CD4-positive, alpha-beta T cell (primary cell): Measurements from ENCODE around the gene FLT1. TPM values are rescaled to one million over a fixed set of nuclear protein-coding genes. Genes with fewer than 3 reads are reported as not detected.

ENCODE experiments used
- ATAC-seq: fragments of 200-7000 bp; cut with Tn5 transposase; one replicate; pipeline ENCODE4 v1.10.0; 2022; ENCODE audit warnings: mild to moderate bottlenecking; ENCODE audit not compliant: poor library complexity
- CTCF ChIA-PET: fragments of 350-600 bp; sonication (Branson Sonifier 250); formaldehyde crosslinking; loops from one replicate; lab custom pipeline; 2021; ENCODE audit warnings: antibody characterized with exemption, inconsistent platforms; lab: Charles Lee
- POLR2A ChIA-PET: fragments of 350-600 bp; sonication (Branson Sonifier 250); formaldehyde crosslinking; loops from one replicate; lab custom pipeline; 2021; ENCODE audit warnings: antibody characterized with exemption, inconsistent platforms; lab: Charles Lee
- DNase-seq, 14 experiments: peaks; one replicate each; pipeline ENCODE4 v3.0.0-alpha.2; 2013 to 2020; ENCODE audit warnings: mixed read lengths in 2 of 14
- H3K27ac ChIP-seq, 2 donors: one replicate each; pipeline versions ENCODE4 v1.5.1 to v1.7.0; 2013; ENCODE audit warnings: low read length in 2 of 2, low read depth in 1 of 2, mild to moderate bottlenecking in 1 of 2
- H3K27me3 ChIP-seq, 2 experiments: 1 replicate in 1 of 2; 2 replicates in 1 of 2; pipeline versions ENCODE4 v1.6.1 to v1.7.0; 2013; ENCODE audit warnings: low read length in 2 of 2, control low read depth in 1 of 2, mild to moderate bottlenecking in 1 of 2, moderate library complexity in 1 of 2; ENCODE audit not compliant: insufficient read depth in 2 of 2, control insufficient read depth in 1 of 2
- H3K36me3 ChIP-seq: one replicate; pipeline ENCODE4 v1.6.1; 2013; ENCODE audit warnings: low read length, control low read depth; ENCODE audit not compliant: insufficient read depth
- H3K4me1 ChIP-seq: one replicate; pipeline ENCODE4 v1.6.1; 2013; ENCODE audit warnings: low read length, control low read depth; ENCODE audit not compliant: insufficient read depth
- H3K4me3 ChIP-seq: one replicate; pipeline ENCODE4 v1.5.1; 2013; ENCODE audit warnings: mild to moderate bottlenecking, low read length, moderate library complexity
- H3K9me3 ChIP-seq, 2 experiments: 1 replicate in 1 of 2; 2 replicates in 1 of 2; pipeline versions ENCODE4 v1.6.1 to v1.7.0; 2013; ENCODE audit warnings: low read length in 2 of 2, mild to moderate bottlenecking in 2 of 2, control low read depth in 1 of 2, moderate library complexity in 1 of 2; ENCODE audit not compliant: control insufficient read depth in 1 of 2, insufficient read depth in 1 of 2
- H3K27ac Mint-ChIP-seq: one replicate; pipeline ENCODE4 v1.8.0; 2020; ENCODE audit warnings: mixed read lengths
- H3K27me3 Mint-ChIP-seq: one replicate; pipeline ENCODE4 v1.8.0; 2021; ENCODE audit warnings: mixed read lengths
- H3K36me3 Mint-ChIP-seq: one replicate; pipeline ENCODE4 v1.8.0; 2021; ENCODE audit warnings: low read depth, mixed read lengths
- H3K4me1 Mint-ChIP-seq: one replicate; pipeline ENCODE4 v1.8.0; 2021; ENCODE audit warnings: low read depth, mixed read lengths
- H3K4me3 Mint-ChIP-seq: one replicate; pipeline ENCODE4 v1.8.0; 2020; ENCODE audit warnings: mild to moderate bottlenecking, mixed read lengths
- H3K9me3 Mint-ChIP-seq: one replicate; pipeline ENCODE4 v1.8.0; 2020; ENCODE audit warnings: mixed read lengths
- intact Hi-C, 2 experiments: fragments of 100-400 bp; cut with DNase I in 1 of 2; cut with micrococcal nuclease in 1 of 2; formaldehyde crosslinking; loops; one replicate each; pipeline versions ENCODE4 v1.15.1 to v1.9.0; 2023 to 2025; cut with DNase I, micrococcal nuclease
- total RNA-seq, 174 experiments: library from RNA in 2 of 174; stranded (reverse) in 2 of 174; gene quantifications; one replicate each; pipeline ENCODE4 v1.2.3 and lab custom pipeline; 2021 to 2026
- TF ChIP-seq, protein P1 (sequence below): fragments of 200-600 bp; IDR thresholded peaks from one replicate; pipeline ENCODE4 v1.8.0; 2022; ENCODE audit warnings: antibody characterized with exemption, mild to moderate bottlenecking

FLT1 gene
- total RNA-seq, 2 experiments from 2014 or later, result 1.1 to 1.2 TPM

DNA sequence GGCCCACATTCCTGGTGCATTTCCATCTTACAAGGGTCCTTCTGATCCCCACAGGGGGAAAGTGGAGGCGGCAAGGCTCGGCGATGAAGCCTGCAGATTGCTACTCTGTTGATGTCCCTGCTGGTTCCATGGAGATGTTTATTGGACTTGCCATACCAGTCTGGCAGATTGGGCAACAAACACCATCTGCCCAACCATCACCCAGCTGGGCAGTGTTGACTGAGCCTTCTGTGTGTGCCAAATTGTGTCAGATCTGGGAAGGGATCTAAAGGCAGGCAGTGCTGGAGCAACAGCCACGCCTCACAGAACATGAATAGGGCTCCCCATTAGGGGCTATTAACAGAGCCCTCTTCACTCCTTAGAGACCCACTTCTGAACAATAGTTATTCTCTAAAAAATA, 35.0 kb downstream of the FLT1 start:
- intact Hi-C loops, result no loop called here
- ATAC-seq (no peak), DNase-seq (no peak)
- H3K27ac ChIP-seq, result no peak overlapping the region
- no peaks in the 10 kb centered on the region for H3K4me1 ChIP-seq
- TF ChIP-seq, protein P1, sequence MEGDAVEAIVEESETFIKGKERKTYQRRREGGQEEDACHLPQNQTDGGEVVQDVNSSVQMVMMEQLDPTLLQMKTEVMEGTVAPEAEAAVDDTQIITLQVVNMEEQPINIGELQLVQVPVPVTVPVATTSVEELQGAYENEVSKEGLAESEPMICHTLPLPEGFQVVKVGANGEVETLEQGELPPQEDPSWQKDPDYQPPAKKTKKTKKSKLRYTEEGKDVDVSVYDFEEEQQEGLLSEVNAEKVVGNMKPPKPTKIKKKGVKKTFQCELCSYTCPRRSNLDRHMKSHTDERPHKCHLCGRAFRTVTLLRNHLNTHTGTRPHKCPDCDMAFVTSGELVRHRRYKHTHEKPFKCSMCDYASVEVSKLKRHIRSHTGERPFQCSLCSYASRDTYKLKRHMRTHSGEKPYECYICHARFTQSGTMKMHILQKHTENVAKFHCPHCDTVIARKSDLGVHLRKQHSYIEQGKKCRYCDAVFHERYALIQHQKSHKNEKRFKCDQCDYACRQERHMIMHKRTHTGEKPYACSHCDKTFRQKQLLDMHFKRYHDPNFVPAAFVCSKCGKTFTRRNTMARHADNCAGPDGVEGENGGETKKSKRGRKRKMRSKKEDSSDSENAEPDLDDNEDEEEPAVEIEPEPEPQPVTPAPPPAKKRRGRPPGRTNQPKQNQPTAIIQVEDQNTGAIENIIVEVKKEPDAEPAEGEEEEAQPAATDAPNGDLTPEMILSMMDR, result no peak
- no peaks in the 10 kb centered on the region for H3K36me3 ChIP-seq
- no peaks in the 10 kb centered on the region for H3K9me3 Mint-ChIP-seq
- no peaks in the 10 kb centered on the region for H3K36me3 Mint-ChIP-seq
- H3K4me3 Mint-ChIP-seq, result no peak overlapping the region
- no peaks in the 10 kb centered on the region for H3K27me3 Mint-ChIP-seq
- H3K27ac Mint-ChIP-seq, result no peak overlapping the region
- H3K4me1 Mint-ChIP-seq, result no peaks in the 10 kb centered on the region
- no peaks in the 10 kb centered on the region for H3K27me3 ChIP-seq
- peaks cover 0 to 4% of the 10 kb centered on the region in 2 experiments for H3K9me3 ChIP-seq
- H3K4me3 ChIP-seq, result no peak overlapping the region
- ChIA-PET POLR2A (no interaction called here), CTCF (no interaction called here)

DNA sequence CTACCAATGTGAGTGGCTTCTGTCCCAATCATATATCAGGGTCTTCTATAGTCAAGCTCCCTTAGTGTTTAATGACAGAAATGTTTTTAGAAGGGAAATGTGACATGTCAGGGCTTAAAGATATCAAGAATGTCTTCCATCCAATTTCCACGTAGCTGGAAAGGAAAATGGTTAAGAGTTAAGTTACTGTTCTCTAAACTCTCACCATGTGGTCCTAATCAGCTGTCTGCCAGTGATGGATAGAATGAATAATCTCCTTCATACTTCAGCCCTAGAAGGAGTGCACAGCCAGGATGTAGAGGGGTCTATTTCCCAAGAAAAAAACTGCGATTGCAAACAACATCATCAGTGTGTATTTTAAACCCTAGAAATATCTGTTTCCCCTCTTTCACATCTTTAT, 36.3 kb downstream of the FLT1 start:
- peaks cover 0 to 4% of the 10 kb centered on the region in 2 experiments for H3K9me3 ChIP-seq
- POLR2A ChIA-PET, result no interaction called here
- DNase-seq (no peak), ATAC-seq (no peak)
- no peaks in the 10 kb centered on the region for H3K36me3 Mint-ChIP-seq
- H3K9me3 Mint-ChIP-seq, result no peaks in the 10 kb centered on the region
- H3K27ac Mint-ChIP-seq, result no peak overlapping the region
- no peaks in the 10 kb centered on the region for H3K4me1 ChIP-seq
- H3K27me3 ChIP-seq, result no peaks in the 10 kb centered on the region
- TF ChIP-seq, protein P1, result no peak
- no peak overlapping the region for H3K4me3 Mint-ChIP-seq
- no peaks in the 10 kb centered on the region for H3K4me1 Mint-ChIP-seq
- no peaks in the 10 kb centered on the region for H3K36me3 ChIP-seq
- no peak overlapping the region for H3K27ac ChIP-seq
- H3K4me3 ChIP-seq, result no peak overlapping the region
- H3K27me3 Mint-ChIP-seq, result no peaks in the 10 kb centered on the region
- intact Hi-C loops, result no loop called here
- CTCF ChIA-PET, result no interaction called here

DNA sequence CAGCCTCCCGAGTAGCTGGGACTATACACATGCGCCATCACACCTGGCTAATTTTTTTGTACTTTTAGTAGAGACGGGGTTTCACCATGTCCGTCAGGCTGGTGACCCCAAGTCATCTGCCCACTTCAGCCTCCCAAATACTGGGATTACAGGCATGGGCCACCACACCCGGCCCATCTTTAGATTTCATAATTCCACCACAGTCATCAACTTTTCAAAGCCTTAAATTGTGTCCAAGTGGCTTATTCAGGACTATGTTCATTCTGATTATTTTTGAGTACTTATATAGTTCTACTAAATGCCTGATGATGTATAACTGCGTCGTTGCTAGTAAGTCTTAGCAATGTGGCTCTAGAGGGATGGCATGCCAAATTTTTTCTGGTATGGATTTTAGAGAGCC, 36.9 kb downstream of the FLT1 start:
- Histone ChIP-seq H3K4me3 (no peak overlapping the region), H3K36me3 (no peaks in the 10 kb centered on the region), H3K4me1 (no peaks in the 10 kb centered on the region), H3K9me3 (peaks cover 0 to 4% of the 10 kb centered on the region in 2 experiments), H3K27me3 (no peaks in the 10 kb centered on the region), H3K27ac (no peak overlapping the region)
- H3K4me3 Mint-ChIP-seq, result no peak overlapping the region
- POLR2A ChIA-PET, result no interaction called here
- CTCF ChIA-PET, result no interaction called here
- no peaks in the 10 kb centered on the region for H3K27me3 Mint-ChIP-seq
- no peak overlapping the region for H3K27ac Mint-ChIP-seq
- H3K9me3 Mint-ChIP-seq, result no peaks in the 10 kb centered on the region
- H3K36me3 Mint-ChIP-seq, result no peaks in the 10 kb centered on the region
- TF ChIP-seq, protein P1, result no peak
- ATAC-seq (no peak), DNase-seq (no peak)
- intact Hi-C loops, result no loop called here
- H3K4me1 Mint-ChIP-seq, result no peaks in the 10 kb centered on the region
